HG03565 (cell line): ENCODE data around the gene DHRS12.
A peak's percentile ranks its signal among the peaks of the same experiment; 100 is the strongest.
"Not testable (repeated sequence)": the region's sequence is repeated elsewhere in the genome, so short reads cannot be mapped to it uniquely, and the experiment has no call there.

Experiments used
- ATAC-seq: cut with Tn5 transposase; IDR thresholded peaks from one replicate; pipeline ENCODE4 v1.9.1; 2021; ENCODE audit warnings: mild to moderate bottlenecking, moderate library complexity; ENCODE audit not compliant: unreplicated experiment

The DHRS12 gene

DNA sequence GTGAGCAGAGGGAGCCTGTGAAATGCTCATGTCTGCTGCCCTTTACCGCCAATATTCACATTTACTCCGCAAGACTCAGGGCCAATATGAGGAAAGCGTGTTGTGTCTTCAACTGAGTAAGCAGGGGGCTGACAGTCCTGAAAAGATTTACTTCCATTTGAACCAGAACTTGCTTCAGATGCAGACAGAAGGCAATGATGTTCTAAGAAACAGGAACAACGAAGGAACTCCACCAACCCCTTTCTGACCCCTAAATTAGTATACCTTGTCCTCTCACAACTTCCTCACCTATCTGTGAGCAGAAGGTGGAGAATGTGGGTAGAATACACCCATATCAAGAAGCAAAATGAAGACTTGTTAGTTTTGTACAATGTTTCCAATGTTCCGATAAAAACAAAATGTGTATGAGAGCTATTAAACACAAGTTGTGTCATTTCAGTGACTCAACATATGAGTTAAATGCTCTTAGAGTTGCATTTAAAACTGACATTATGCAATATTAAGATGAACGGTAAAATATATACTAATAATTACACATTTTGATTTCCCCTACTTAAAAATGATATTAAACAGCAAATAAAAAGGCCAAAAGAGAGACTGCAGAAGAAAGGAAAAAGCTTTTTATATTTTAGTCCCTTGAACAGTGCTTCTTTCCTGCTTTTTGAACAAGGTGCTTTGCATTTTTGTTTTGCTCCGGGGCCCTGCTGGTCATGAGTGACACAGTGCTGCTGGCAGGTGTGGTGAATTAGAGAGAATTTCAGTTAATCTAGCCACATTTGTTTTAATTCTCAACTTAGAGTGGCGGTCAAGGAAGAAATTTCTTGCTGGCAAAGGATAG, 25.0 kb upstream of the DHRS12 start:
- ATAC-seq, result no peak

- ATAC-seq, result no peak
Measured at GRCh38 chr13:51827254-51827653, 23.3 kb upstream of the DHRS12 start.

DNA sequence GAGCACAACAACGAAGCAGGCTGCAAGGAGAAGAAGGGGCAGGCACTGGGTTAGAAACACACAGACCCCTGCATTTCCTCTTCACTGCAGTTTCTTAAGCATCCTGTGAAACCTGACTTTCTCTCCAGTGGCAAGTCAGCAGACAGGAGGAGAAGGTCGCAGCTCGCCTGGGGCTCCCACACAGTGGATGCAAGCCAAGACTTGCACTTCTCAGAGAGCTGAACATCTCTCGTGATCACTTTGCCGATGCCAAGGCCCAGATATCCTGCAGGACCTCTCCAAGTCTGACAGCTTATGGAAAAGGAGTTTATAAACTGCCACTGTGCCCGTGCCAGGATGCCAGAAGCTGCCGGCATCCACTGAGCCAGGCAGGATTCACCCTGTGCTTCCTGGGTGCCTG, 22.6 kb upstream of the DHRS12 start:
- no peak for ATAC-seq

DNA sequence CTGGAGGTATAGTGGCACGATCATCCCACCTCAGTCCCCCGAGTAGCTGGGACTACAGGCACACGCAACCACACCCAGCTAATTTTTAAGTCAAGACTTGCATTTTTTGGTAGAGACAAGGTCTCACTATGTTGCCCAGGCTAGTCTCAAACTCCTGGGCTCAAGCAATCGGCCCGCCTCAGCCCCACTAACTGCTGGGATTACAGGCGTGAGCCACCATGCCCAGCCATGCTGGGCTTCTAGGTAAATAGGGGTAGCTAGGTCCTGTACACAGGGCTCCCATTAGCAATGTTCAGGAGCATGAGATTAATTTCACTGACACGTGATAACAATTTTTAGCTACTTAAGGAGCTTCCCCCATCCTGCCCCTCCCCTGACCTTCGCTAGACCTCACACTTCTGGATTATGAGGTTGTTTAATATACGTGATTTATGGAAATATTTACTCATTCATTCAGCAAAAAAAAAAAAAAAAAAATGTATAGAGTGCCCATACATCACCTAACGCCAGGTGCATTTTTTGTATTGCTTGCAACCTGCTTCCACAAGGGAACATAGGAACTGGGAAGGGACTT, 21.8 kb upstream of the DHRS12 start:
- ATAC-seq, result no peak

GRCh38 chr13:51825165-51825592, 21.2 kb upstream of the DHRS12 start:
- ATAC-seq, result no peak

DNA sequence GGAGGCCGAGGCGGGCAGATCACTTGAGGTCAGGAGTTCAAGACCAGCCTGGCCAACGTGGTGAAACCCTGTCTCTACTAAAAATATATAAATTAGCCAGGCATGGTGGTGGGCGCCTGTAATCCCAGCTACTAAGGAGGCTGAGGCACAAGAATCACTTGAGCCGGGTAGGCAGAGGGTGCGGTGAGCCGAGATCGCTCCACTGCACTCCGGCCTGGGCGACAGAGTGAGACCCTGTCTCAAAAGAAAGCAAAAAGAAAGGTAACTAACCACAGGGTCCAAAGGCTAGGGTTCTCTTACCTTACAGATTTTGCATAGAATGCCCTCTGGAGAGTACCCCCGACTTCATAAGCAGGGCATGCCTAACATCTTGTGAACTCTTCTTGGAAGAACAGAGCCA, 20.7 kb upstream of the DHRS12 start:
- ATAC-seq, result not testable (repeated sequence)

- ATAC-seq, result no peak
Measured at GRCh38 chr13:51823863-51824262, 19.9 kb upstream of the DHRS12 start.

DNA sequence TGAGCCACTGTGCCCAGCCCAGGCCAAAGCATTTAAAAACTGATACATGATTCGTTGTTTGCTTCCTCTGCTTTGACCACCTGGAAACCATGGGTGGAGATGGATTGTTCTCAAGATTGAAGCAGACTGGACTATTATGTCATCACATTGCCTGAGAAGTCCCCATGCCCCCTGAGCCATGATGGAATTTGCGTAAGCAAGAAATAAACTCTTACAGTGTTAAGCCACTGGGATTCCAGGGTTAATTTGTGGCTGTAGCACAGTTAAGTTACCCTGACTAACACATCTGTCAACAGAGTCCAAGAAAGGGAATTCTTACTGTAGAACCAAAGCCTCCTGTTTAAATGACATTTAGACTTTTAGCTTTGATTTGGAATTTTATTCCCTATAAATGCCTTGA, 19.4 kb upstream of the DHRS12 start:
- no peak for ATAC-seq

GRCh38 chr13:51822106-51822815, 18.3 kb upstream of the DHRS12 start:
- no peak for ATAC-seq

- no peak for ATAC-seq
Measured at GRCh38 chr13:51821606-51822005, 17.6 kb upstream of the DHRS12 start.

DNA sequence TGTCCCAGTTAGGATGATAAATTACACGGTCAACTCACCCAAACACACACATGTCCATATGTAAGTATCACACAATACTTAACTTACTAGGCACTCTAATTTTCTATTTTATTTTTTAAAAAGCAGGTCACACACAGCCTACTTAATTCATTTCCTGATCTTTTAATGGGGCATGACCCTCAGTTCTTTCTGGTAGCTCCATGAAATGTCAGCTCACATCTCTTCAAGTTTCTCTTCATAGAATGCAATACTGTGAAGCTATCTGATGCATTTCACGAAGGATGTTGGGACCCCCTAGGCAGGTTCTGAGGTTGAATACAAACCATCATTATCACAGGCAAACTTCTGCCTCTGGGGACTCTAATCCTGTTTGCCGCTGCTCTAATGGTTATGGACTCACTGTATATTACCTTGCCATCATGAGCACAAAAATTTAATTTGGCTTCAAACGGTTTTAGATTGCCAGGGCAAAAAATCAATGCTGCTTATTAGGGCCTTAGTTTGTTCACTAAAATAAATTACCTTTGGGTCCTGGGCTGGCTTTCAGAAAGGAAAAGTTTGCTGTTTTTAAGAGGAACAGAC, 16.1 kb upstream of the DHRS12 start:
- no peak for ATAC-seq

GRCh38 chr13:51819544-51819943, 15.6 kb upstream of the DHRS12 start:
- ATAC-seq, result no peak

DNA sequence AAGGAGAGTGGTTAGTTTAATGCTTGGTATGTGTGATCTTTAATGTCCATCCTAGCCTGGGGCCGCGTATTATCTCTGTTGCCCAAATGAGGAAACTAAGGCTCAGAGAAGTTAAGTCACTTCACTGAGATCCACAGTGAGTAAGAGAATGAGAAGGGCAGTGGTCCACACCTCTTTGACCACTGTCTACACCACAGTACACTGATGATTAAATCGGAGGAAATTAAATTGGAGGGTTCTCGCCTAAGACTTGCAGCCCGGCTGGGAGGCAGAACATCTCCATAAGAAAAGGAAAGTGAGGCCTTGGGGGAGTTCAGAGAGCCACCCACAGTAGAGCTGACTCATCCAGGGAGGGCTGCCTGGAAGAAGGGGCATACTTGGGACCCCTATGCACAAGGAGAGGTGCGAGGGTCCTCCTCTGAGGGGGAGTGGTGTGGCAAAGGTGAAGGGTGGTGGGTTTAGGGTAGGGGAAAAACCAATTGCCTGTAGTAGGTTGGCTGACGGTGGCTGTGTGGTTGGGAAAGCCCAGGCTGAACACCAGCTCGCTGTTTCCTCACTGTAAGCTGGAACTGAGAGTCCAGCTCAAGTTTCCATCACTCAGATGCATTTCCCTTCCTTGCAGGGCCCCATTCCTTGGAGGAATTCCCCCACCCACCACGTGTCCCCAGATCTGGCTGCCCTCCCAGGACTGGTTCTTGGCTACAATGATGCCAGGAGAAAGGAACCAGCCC, 15.0 kb upstream of the DHRS12 start:
- no peak for ATAC-seq

- no peak for ATAC-seq
Measured at GRCh38 chr13:51818276-51818675, 14.3 kb upstream of the DHRS12 start.

- no peak for ATAC-seq
Measured at GRCh38 chr13:51817717-51818116, 13.8 kb upstream of the DHRS12 start.

DNA sequence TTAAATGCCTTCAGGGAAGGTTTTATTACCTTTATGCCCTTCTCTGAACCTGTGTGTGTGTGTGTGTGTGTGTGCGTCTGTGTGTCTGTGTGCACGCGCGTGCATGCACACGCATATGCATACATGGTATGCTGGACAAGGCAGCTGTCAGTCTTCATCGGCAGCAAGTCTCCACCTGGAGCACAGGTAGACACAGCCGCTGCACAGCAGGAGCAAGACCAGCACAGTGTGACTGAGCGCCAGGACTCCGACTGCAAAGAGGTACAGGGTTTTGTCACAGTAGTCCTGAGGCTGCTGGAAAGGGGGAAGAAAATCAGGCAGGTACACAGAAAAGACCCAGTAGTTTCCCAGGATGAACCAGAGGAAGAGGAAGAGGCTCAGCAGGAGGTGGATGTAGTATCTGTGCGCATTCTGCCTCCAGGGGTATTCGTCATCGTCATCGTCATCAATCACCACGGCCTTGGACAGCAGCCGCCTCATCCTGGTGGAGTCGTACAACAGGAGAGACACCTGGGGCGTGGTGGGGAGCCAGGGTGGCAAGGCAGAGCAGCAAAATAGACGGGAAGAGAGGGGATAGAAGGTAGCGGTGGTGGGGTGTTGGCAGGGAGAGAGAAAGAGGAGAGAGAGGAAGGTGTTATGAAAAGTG, 12.8 kb upstream of the DHRS12 start:
- no peak for ATAC-seq

DNA sequence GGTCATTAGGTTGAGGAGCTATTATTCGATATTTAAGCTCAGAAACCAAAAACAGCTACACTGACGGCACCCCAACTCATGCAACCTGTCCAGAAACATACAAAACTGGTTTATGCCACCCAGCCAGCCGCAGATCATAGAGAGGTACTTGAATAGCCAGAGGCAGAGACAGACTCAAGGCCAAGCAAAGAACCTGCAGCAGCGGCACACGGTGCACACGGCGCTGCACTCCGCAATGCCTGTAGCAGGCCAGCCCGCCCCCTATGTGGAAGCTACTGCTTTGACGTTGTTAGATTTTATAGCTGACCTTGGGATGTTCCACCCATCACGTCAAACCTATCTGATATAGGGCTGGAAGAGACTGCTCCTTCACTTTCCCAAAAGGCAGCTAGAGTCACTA, 11.9 kb upstream of the DHRS12 start:
- no peak for ATAC-seq

DNA sequence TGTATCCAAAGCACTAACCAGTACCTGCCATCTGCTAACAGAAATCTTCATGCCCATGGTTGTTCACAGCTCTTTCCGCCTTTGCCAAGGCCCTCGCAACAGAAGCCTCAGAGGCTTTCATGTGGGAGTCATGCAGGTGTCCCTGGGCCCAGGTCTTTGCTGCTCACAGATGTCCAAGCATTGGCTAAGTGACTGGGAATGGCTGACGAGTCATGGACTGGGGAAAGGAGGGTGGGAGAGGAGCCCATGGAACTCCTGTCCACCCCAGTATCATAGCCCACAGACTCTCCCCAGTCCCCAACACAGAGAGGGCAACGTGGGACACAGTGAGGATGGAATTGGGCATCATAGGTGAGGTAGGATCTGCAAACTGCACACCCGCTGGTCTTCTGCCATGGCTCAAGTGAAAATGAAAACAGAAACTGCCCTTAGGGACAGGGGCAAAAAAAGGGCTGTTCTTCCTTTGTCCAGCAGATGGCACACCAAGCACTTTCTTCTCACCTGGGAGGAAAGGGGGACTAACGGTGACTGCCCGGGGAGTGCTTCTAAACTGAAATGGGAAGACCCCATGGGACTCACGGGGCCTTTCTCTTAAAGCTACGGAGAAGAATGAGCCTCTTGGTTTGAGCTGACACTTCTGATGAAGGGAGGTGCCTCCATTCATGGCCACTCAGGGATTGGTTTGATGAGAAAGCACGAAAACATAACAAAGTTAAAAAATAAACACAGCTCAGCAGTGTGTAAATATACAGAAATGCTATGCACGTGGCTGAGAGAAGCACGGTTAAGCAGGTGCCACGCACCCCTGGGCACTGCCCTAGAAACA, 11.1 kb upstream of the DHRS12 start:
- peak; percentile 59 for ATAC-seq

- no peak for ATAC-seq
Measured at GRCh38 chr13:51814071-51814470, 10.1 kb upstream of the DHRS12 start.
